GM10266 (cell line): ENCODE measurements around the gene GFER.
"Not testable (repeated sequence)": the region's sequence is repeated elsewhere in the genome, so short reads cannot be mapped to it uniquely, and the experiment has no call there.

ENCODE experiments used
- DNase-seq: peaks from one replicate; pipeline ENCODE4 v3.0.0; 2012; ENCODE audit errors: extremely low spot score
- CTCF ChIP-seq: IDR thresholded peaks from 2 replicates; pipeline ENCODE4 v1.5.1; 2012; ENCODE audit warnings: mild to moderate bottlenecking, low read depth; ENCODE audit not compliant: control insufficient read depth, insufficient read depth; ENCODE audit errors: missing control alignments

GFER gene

DNA sequence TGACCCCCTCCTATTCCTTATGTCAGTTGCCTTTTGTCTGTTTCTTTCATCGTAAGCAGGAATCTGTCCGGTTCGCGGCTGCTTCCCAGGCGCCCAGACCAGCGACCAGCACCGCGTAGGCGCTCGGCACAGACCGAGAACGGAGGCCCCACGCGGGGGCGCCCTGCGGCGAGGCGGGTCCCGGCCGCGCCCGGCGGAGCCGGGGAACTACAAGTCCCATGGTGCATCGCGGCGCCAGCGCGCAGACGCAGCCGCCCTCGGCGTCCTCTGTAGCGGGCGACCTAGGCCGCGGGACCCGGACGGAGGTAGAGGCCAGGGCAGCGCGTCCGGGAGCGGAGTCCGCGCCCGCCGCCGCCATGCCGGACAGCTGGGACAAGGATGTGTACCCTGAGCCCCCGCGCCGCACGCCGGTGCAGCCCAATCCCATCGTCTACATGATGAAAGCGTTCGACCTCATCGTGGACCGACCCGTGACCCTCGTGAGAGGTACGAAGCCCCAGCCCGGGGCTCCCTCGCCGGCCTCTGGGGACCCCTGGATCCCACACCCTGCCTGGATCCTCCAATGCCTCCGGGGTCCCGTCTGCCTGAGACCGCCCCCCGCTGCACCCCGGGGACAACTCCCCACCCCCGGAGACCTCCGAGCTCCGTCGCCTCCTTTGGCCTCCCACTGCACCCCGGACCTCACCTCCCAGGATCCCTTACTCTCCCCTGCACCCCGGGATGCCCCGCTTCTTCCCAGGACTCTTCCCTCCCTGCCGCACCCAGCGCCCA lies 24.5 kb upstream of the GFER start, which contains the start of gene NDUFB10:
TSS of gene NDUFB10 (plus strand) at position 270 of the 771 bp plus-strand sequence. CDS start at position 357, 87 bp downstream.
- DNase-seq = peak; percentile 96
- TF ChIP-seq CTCF = peak; percentile 86

DNA sequence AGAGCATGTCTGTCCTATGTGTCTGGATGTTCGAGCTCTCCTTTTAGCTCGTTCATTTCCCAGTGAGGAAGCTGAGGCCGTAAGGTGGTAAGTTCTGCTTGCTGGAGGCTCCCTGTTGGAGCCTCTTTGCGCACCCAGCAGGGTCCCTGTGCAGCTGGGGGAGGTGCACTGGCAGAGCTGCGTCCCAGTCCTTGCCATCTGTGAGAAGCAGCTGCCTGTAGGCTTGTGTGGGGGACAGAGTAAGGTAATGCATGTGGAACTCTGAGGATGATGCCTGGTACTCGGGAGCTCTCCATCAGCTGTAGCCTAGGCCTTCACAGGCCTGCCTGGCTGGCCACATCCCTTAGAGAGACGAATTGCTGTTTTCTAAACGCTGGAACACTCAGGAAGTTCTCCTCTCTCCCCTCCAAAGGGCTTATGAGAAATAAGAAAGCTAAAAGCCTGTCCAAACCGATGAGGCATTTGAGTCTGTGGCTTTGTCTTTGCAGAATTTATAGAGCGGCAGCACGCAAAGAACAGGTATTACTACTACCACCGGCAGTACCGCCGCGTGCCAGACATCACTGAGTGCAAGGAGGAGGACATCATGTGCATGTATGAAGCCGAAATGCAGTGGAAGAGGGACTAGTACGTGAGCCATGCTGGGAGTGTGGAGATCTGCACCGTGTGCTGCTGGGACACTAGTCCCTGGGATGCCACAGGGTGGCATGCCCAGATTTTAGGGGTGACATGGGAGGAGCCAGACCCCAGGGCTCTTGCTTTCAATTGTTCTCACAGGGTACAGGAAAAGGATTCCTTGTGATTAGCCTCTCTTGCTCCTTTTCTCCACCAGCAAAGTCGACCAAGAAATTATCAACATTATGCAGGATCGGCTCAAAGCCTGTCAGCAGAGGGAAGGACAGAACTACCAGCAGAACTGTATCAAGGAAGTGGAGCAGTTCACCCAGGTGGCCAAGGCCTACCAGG lies 23.0 kb upstream of the GFER start:
- TF ChIP-seq CTCF = no peak
- no peak for DNase-seq

GRCh38 chr16:1961651-1962067 lies 22.3 kb upstream of the GFER start:
- TF ChIP-seq CTCF = no peak
- no peak for DNase-seq

DNA sequence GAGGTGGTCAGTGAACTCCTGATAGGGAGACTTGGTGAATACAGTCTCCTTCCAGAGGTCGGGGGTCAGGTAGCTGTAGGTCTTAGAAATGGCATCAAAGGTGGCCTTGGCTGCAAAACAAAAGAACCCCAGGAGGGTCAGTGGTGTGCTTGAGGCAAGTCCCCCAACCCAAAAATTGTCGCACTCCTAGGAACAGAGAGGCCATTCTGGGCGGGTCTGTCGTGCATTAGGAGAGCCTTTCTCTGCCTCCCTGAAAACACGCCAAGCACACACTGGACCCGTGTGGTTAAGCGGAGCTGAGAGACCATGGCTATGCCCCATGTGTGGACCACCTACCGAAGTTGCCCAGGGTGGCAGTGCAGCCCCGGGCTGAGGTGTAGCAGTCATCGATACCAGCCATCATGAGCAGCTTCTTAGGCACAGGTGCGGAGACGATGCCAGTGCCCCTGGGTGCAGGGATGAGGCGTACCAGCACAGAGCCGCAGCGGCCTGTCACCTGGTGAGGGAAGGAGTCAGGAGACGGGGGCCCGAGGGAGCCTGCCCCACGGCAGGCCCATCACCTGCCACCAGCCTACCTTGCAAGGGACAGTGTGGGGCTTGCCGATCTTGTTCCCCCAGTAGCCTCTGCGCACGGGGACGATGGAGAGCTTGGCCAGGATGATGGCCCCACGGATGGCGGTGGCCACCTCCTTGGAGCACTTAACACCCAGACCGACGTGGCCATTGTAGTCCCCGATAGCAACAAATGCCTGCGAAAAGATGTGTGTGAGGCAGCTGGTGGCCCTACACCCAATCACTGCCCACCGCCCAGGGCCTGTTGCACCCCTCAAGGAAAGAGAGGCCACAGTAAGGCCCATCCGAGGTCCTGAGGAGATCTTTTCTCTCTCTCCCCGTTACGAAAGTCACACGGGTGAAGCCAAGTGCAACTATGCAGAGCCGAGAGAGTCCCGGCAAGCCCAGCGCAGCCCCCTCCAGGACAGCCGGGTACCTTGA lies 21.5 kb upstream of the GFER start:
- DNase-seq = not testable (repeated sequence)

DNA sequence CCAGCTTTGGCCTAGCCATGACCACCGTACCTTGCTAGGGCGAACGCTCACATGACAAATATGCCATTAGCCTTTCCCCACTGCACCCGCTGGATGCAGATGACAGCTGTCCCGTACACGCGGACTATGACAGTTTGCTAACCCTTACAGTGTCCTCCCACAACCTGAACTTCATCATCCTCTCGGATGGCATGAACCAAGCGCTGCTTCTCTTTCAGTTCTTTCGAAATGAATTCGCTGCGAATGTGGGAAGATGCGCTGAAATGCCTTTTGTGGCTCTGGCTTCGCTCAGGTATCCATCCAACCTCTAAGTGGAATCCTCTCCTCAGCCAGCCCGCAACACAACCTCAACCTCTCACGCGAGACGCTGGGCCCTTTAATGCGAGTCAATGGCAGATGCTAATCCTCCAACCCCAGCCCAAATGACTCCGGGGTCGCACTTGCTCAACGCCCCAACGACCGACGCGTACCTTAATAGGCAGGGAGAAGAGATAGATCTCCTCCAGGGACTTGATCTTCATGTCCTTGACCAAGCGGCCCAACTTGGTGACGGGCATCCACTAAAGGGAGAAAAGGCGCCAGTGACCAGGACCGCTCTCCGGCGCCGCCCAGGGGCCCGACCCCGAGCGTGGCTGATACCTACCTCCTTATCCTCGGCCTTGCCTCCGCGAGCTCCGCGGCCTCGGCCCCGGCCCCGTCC lies 20.0 kb upstream of the GFER start:
- DNase-seq = no peak
- peak; percentile 29 for TF ChIP-seq CTCF

DNA sequence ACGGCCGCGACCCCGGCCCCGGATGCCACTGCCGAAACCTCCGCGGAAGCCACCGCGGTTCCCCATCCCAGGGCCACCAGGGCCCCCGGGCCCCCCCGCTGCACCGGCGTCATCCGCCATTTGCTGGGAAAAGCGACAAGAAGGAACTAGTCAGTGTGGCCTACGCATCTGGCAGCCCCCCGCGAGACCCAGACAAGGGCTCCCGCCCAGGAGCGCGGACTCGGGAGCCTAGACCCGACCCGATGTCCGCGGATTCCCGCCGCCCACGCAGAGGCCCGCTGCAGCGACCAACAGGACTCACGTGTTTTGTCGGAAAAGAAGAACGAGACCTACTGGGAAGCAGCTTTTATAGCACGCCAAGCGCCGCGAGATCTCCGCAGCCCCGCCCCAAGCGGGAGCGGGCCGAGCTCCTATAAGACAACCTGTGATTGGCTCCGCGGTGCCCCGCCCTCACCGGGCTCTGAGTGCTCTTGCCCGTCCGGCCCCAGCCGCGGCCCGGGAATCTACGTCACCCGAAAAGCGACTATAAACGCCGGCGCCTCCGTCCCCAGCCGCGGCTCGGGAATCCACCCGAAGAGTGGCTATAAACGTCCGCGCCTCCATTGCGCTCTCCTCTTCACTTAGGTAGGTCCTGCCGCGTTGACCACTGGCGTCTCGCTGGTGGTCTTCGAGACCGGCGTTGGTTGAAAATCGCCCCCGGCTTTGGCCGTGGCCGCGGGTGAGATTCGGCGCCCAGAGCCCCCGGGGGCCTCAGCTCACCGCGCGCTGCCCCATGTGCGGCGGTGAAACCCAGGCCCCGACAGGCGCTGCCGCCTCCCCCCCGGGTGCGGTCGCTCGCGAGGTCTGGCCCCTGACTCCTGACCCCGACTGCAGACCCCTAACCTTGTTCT lies 19.2 kb upstream of the GFER start, which contains the start of gene RPS2:
TSS of gene RPS2 (minus strand) at position 321 of the 890 bp plus-strand sequence. CDS start at position 120, 201 bp downstream.
- peak; percentile 100 for DNase-seq

More for the DNA sequence above, 19.2 kb upstream of the GFER start, which contains the start of gene RPS2:
- TF ChIP-seq CTCF = no peak
